B cell (primary cell): ENCODE measurements around the gene RBM17. TPM values are rescaled to one million over a fixed set of nuclear protein-coding genes. Genes with fewer than 3 reads are reported as not detected.

Experiments
- ATAC-seq: fragments of 200-7000 bp; cut with Tn5 transposase; one replicate; pipeline ENCODE4 v1.10.0; 2021; ENCODE audit warnings: low read depth, mild to moderate bottlenecking, moderate number of reproducible peaks, moderate library complexity
- CTCF ChIA-PET: fragments of 350-600 bp; sonication (Branson Sonifier 250); formaldehyde crosslinking; loops from one replicate; lab custom pipeline; 2021; ENCODE audit warnings: antibody characterized with exemption, inconsistent platforms; lab: Charles Lee
- POLR2A ChIA-PET: fragments of 350-600 bp; sonication (Branson Sonifier 250); formaldehyde crosslinking; loops from one replicate; lab custom pipeline; 2021; ENCODE audit warnings: antibody characterized with exemption; lab: Charles Lee
- DNase-seq: peaks from one replicate; pipeline ENCODE4 v3.0.0; 2013
- H2AFZ ChIP-seq: 2 replicates; pipeline ENCODE4 v1.6.1; 2012; ENCODE audit warnings: mild to moderate bottlenecking, low read depth, low read length; ENCODE audit not compliant: insufficient read depth, poor library complexity, severe bottlenecking
- H3K27ac ChIP-seq, 2 donors: 1 replicate in 1 of 2; 2 replicates in 1 of 2; pipeline ENCODE4 v1.5.1; 2012 to 2013; ENCODE audit warnings: low read length in 2 of 2, mild to moderate bottlenecking in 2 of 2, moderate library complexity in 1 of 2
- H3K27me3 ChIP-seq, 4 experiments: fragments of 200-600 bp in 1 of 4; sonication (generic) in 1 of 4; replicated peaks in 1 of 4; 1 replicate in 2 of 4; 2 replicates in 2 of 4; pipeline versions ENCODE4 v1.6.1 to v1.7.0; 2013 to 2016; ENCODE audit warnings: low read length in 3 of 4, mild to moderate bottlenecking in 2 of 4, mixed read lengths in 1 of 4, moderate library complexity in 1 of 4; ENCODE audit not compliant: insufficient read depth in 4 of 4, control insufficient read depth in 3 of 4; ENCODE audit errors: control extremely low read depth in 1 of 4
- H3K36me3 ChIP-seq, 2 experiments: replicated peaks in 1 of 2; 1 replicate in 1 of 2; 2 replicates in 1 of 2; pipeline versions ENCODE4 v1.6.1 to v1.7.1; 2013; ENCODE audit warnings: low read length in 1 of 2; ENCODE audit not compliant: insufficient read depth in 2 of 2, control insufficient read depth in 1 of 2; ENCODE audit errors: control extremely low read depth in 1 of 2, extremely low read depth in 1 of 2
- H3K4me1 ChIP-seq, 2 donors: fragments of 200-600 bp in 1 of 2; sonication (generic) in 1 of 2; 1 replicate in 1 of 2; 2 replicates in 1 of 2; pipeline versions ENCODE4 v1.5.1 to v1.6.1; 2013 to 2017; ENCODE audit warnings: low read length in 2 of 2; ENCODE audit not compliant: control insufficient read depth in 2 of 2, insufficient read depth in 2 of 2
- H3K4me2 ChIP-seq: replicated peaks from 2 replicates; pipeline ENCODE3; 2012; ENCODE audit warnings: mild to moderate bottlenecking, low read depth, low read length; ENCODE audit not compliant: poor library complexity, severe bottlenecking
- H3K4me3 ChIP-seq, 5 experiments: fragments of 200-600 bp in 1 of 5; sonication (generic) in 1 of 5; 1 replicate in 3 of 5; 2 replicates in 2 of 5; pipeline versions ENCODE4 v1.5.1 to v1.7.0; 2011 to 2016; ENCODE audit warnings: low read length in 4 of 5, mild to moderate bottlenecking in 4 of 5, low read depth in 2 of 5, control low read depth in 1 of 5, moderate library complexity in 1 of 5; ENCODE audit not compliant: insufficient read depth in 1 of 5; ENCODE audit errors: control extremely low read depth in 1 of 5, extremely low read depth in 1 of 5
- H3K79me2 ChIP-seq: fragments of 200-600 bp; sonication (generic); one replicate; pipeline ENCODE4 v1.6.0; 2016; ENCODE audit warnings: low read length; ENCODE audit not compliant: control insufficient read depth, insufficient read depth
- H3K9ac ChIP-seq: fragments of 200-600 bp; sonication (generic); 2 replicates; pipeline ENCODE4 v1.6.1; 2017; ENCODE audit warnings: mild to moderate bottlenecking, low read length, moderate library complexity
- H3K9me3 ChIP-seq, 3 donors: one replicate each; pipeline versions ENCODE4 v1.6.1 to v1.7.1; 2013; ENCODE audit warnings: low read length in 2 of 3; ENCODE audit not compliant: control insufficient read depth in 2 of 3, insufficient read depth in 1 of 3; ENCODE audit errors: control extremely low read depth in 1 of 3
- H4K20me1 ChIP-seq: 2 replicates; pipeline ENCODE4 v1.6.0; 2012; ENCODE audit warnings: mild to moderate bottlenecking, low read length; ENCODE audit not compliant: insufficient read depth, control insufficient read depth, poor library complexity, severe bottlenecking
- H3K27ac Mint-ChIP-seq: one replicate; pipeline ENCODE4 v1.8.0; 2021; ENCODE audit warnings: mixed read lengths
- H3K27me3 Mint-ChIP-seq: one replicate; pipeline ENCODE4 v1.8.0; 2021; ENCODE audit warnings: mixed read lengths
- H3K4me1 Mint-ChIP-seq: one replicate; pipeline ENCODE4 v1.8.0; 2021; ENCODE audit warnings: mixed read lengths
- H3K4me3 Mint-ChIP-seq: one replicate; pipeline ENCODE4 v1.8.0; 2021; ENCODE audit warnings: mixed read lengths
- H3K9me3 Mint-ChIP-seq: one replicate; pipeline ENCODE4 v1.8.0; 2022; ENCODE audit warnings: mixed read lengths; ENCODE audit not compliant: insufficient read depth
- CTCF ChIP-seq: fragments of 200-600 bp; IDR thresholded peaks from one replicate; pipeline ENCODE4 v1.8.0; 2022; ENCODE audit warnings: antibody characterized with exemption, mild to moderate bottlenecking
- EZH2 ChIP-seq: IDR thresholded peaks from 2 replicates; pipeline ENCODE4 v1.6.1; 2012; ENCODE audit warnings: borderline replicate concordance, low read depth, mild to moderate bottlenecking, moderate library complexity, low read length; ENCODE audit not compliant: insufficient read depth, poor library complexity, severe bottlenecking
- WGBS: methylation state at CpG from one replicate; pipeline ENCODE4 v1.1.5; 2013; ENCODE audit warnings: missing lambda C conversion rate; ENCODE audit not compliant: insufficient coverage; 5-methylcytosine and 5-hydroxymethylcytosine counted together
- intact Hi-C: fragments of 100-400 bp; cut with micrococcal nuclease; formaldehyde crosslinking; loops from one replicate; pipeline ENCODE4 v1.10.0; 2022
- polyA plus RNA-seq: library from polyadenylated mRNA; depleted of rRNA; stranded (reverse); fragments of >200 nt; gene quantifications from 2 replicates; pipeline ENCODE4 v1.2.3, GENCODE V29; 2012
- total RNA-seq, 2 donors: library from RNA; stranded (reverse); fragments of 120-200 nt in 1 of 2; gene quantifications; 1 replicate in 1 of 2; 2 replicates in 1 of 2; pipeline versions ENCODE4 v1.2.3 to v1.2.4, GENCODE V29; 2013 to 2022

The RBM17 gene
- total and polyA plus RNA-seq, 2 donors (not counting 1 experiment from before 2014, with no cell fraction given), result 34.7 to 168 TPM

- Mint-ChIP-seq H3K4me3 (peak overlapping the region; percentile 5), H3K27me3 (peaks cover 29% of the 10 kb centered on the region), H3K27ac (no peak overlapping the region), H3K9me3 (no peaks in the 10 kb centered on the region), H3K4me1 (peaks cover 30% of the 10 kb centered on the region)
- Histone ChIP-seq H3K27me3 (peaks cover 0 to 30% (median 11%) of the 10 kb centered on the region in 4 experiments), H3K27ac (no peak overlapping the region), H4K20me1 (no peaks in the 10 kb centered on the region), H3K4me2 (no peak overlapping the region), H3K4me3 (no peak overlapping the region), H3K36me3 (no peaks in the 10 kb centered on the region), H3K79me2 (peaks cover 2% of the 10 kb centered on the region), H3K4me1 (peaks cover 11 to 30% of the 10 kb centered on the region in 2 donors), H3K9me3 (no peaks in the 10 kb centered on the region), H2AFZ (no peak overlapping the region), H3K9ac (no peak overlapping the region)
- TF ChIP-seq EZH2 (no peak), CTCF (no peak)
- WGBS, result 93% methylated on average over 9 of the region's 11 CpGs
- ChIA-PET CTCF (interaction anchor here (1.3 kb wide), 1 partner anchor 33 kb away, joined by 4 read pairs; no protein-coding TSS in a partner anchor), POLR2A (interaction anchor here (0.6 kb wide), 1 partner anchor 14 kb away, joined by 3 read pairs; no protein-coding TSS in a partner anchor)
- no peak for DNase-seq
- no peak for ATAC-seq
- intact Hi-C loops, result no loop called here
Measured at GRCh38 chr10:6139470-6139869, 50.6 kb downstream of the RBM17 start.

GRCh38 chr10:6140141-6140841 lies 51.5 kb downstream of the RBM17 start:
- Mint-ChIP-seq H3K4me1 (peaks cover 27% of the 10 kb centered on the region), H3K9me3 (no peaks in the 10 kb centered on the region), H3K27ac (no peak overlapping the region), H3K4me3 (peak overlapping the region; percentile 89), H3K27me3 (peaks cover 29% of the 10 kb centered on the region)
- Histone ChIP-seq H3K9me3 (no peaks in the 10 kb centered on the region), H3K36me3 (no peaks in the 10 kb centered on the region), H3K27me3 (peaks cover 0 to 30% (median 11%) of the 10 kb centered on the region in 4 experiments), H4K20me1 (no peaks in the 10 kb centered on the region), H3K4me3 (peak overlapping the region in 1 of 5 experiments; percentile 51), H3K4me2 (peak overlapping the region; percentile 61), H3K79me2 (peaks cover 4% of the 10 kb centered on the region), H3K27ac (no peak overlapping the region), H3K4me1 (peaks cover 11 to 26% of the 10 kb centered on the region in 2 donors), H2AFZ (no peak overlapping the region), H3K9ac (peak overlapping the region; percentile 48)
- ChIA-PET CTCF (interaction anchor here (1.3 kb wide), 1 partner anchor 33 kb away, joined by 4 read pairs; no protein-coding TSS in a partner anchor), POLR2A (interaction anchor here (0.6 to 0.8 kb wide), 2 partner anchors 15 to 62 kb away, joined by 3 read pairs; partner anchors contain the start of gene PFKFB3)
- WGBS, result 56% methylated on average over 24 of the region's 28 CpGs
- TF ChIP-seq CTCF, result no peak
- TF ChIP-seq EZH2, result no peak
- ATAC-seq (no peak), DNase-seq (no peak)
- intact Hi-C loops, result loop anchor here (5.0 kb wide), 1 partner anchor 1647 kb away; the partner anchor contains the start of genes ATP5F1C and KIN
